Measurements from ENCODE around the gene MORC4. TPM values are rescaled to one million over a fixed set of nuclear protein-coding genes. Genes with fewer than 3 reads are reported as not detected.

MORC4 gene
- total and polyA plus RNA-seq, 11 donors: 1.0 to 6.5 (median 2.8) TPM

DNA sequence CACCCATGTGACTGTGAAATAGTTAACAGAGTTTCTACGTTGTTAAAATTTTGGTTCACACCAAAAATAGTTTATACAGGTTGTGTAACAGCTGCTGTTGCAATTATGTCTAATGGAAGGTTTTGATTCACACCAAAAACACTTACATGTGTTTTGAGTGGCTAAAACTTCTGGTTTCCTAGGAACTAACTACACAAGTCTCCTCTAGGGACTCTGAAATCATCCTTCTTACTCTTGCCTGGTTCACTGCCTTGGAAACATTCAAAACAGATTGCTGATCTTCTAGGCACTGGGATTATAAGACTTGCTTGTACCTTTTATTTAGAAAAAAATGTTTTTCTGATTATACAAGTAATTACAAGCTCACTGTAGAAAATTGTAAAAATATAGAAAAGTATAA lies 14.9 kb upstream of the MORC4 start:
- Histone ChIP-seq H3K36me3 (no peaks in the 10 kb centered on the region), H3K4me3 (no peak overlapping the region), H3K27ac (no peak overlapping the region), H3K4me1 (no peaks in the 10 kb centered on the region), H3K27me3 (peaks cover 0 to 9% (median 0%) of the 10 kb centered on the region in 9 donors), H3K9me3 (no peaks in the 10 kb centered on the region)
- WGBS, 4 donors: 20 to 40% (median 35%) methylated on average over 1 of the region's 1 CpG
- TF ChIP-seq POLR2A (IDR thresholded peaks at IDR 0.05): no peak
- TF ChIP-seq, protein P1, sequence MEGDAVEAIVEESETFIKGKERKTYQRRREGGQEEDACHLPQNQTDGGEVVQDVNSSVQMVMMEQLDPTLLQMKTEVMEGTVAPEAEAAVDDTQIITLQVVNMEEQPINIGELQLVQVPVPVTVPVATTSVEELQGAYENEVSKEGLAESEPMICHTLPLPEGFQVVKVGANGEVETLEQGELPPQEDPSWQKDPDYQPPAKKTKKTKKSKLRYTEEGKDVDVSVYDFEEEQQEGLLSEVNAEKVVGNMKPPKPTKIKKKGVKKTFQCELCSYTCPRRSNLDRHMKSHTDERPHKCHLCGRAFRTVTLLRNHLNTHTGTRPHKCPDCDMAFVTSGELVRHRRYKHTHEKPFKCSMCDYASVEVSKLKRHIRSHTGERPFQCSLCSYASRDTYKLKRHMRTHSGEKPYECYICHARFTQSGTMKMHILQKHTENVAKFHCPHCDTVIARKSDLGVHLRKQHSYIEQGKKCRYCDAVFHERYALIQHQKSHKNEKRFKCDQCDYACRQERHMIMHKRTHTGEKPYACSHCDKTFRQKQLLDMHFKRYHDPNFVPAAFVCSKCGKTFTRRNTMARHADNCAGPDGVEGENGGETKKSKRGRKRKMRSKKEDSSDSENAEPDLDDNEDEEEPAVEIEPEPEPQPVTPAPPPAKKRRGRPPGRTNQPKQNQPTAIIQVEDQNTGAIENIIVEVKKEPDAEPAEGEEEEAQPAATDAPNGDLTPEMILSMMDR (IDR thresholded peaks at IDR 0.05): no peak
- intact Hi-C loops (cut with DNase I): loop anchor here in 1 of 10 donors (10.0 kb wide), 1 partner anchor 780 kb away; no protein-coding TSS in a partner anchor
- ATAC-seq (peak in 2 of 4 donors; percentile 32 to 41), DNase-seq (no peak)

DNA sequence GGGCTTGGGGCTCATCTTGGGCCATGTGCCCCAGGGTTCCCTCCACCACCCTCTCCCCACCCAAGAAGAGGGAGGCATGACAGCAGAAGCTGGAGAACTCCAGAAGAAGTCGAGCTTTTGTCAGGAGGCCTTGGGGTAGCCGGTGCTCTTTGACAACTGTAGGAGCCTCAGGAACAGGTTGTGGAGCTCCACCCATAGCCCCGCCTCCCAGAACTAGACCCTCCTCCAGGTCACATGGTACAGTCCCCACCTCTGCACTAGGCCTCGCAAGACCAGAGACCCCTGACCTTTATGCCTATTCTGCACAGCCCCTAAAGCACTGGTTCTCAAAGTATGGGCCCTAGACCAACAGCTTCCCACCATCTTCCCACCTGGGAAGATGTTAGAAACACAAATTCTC lies 8.0 kb upstream of the MORC4 start:
- intact Hi-C loops (cut with DNase I): no loop called here
- Histone ChIP-seq H3K4me1 (no peaks in the 10 kb centered on the region), H3K9me3 (no peaks in the 10 kb centered on the region), H3K27ac (no peak overlapping the region), H3K36me3 (no peaks in the 10 kb centered on the region), H3K4me3 (no peak overlapping the region), H3K27me3 (peaks cover 0 to 11% (median 0%) of the 10 kb centered on the region in 9 donors)
- ATAC-seq (no peak), DNase-seq (no peak)
- no peak for TF ChIP-seq POLR2A (IDR thresholded peaks at IDR 0.05)
- TF ChIP-seq, protein P1 (IDR thresholded peaks at IDR 0.05): no peak
- 69 to 95% (median 83%) methylated on average over 4 of the region's 4 CpGs for WGBS, 4 donors

DNA sequence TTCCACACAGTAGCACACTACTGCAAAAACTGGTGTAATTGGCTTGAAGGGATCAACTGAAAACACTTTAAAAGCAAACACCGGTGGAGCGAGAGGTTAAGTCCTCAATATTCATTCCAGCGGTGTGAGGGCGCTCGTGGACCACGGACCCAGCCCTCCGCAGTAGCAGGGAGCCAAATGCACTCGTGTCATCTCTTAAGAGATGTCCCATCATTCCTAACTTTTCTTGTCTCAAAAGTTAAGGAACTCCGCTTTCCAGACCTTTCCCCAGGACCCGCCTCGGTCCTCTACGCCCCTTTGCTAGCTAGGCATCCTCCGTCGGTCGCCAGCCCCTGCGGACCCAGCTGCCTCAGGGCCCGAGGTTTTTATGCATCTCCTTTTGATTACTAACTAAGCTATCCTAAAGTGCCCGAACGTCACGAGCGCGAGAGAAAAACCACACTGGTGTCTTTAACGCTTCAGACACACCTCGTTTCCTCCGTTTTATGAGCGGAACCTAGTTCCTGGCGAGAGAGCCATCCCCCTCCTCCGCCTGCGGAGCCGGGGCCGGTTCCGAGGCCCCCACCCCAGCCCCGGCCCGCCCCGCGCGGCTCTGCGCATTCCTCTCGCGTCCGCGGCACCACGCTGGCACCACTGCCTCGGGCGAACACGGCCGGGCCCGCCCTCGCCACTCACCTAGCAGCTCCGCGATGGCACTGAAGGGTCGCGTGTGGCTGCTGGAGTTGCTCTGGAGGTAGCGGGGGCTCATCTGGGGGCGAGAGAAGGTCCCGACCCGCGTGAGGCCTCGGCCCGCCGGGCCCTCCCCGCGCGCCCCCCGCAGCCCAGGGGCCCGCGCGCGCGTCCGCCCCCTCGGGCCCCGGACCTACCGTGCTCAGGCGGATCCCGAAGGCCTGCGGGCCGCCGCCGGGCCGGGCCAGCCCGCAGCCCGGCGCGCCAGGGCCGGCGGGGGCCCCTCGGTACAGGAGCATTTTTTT lies 723 bp downstream of the MORC4 start:
- peak overlapping the region in 9 of 12 donors; percentile 33 to 83 (median 63) for H3K27ac ChIP-seq
- DNase-seq (peak; percentile 29 to 60 (median 44)), ATAC-seq (peak; percentile 57 to 75 (median 70))
- peak overlapping the region; percentile 37 to 85 (median 64) for H3K4me3 ChIP-seq
- peaks cover 0 to 12% (median 0%) of the 10 kb centered on the region in 9 donors for H3K27me3 ChIP-seq
- WGBS, 4 donors: 0 to 41% (median 20%) methylated on average over 32 to 88 of the region's 88 CpGs
- peaks cover 0 to 8% (median 0%) of the 10 kb centered on the region in 12 donors for H3K4me1 ChIP-seq
- intact Hi-C loops (cut with DNase I): no loop called here
- no peaks in the 10 kb centered on the region for H3K36me3 ChIP-seq
- no peak for TF ChIP-seq POLR2A (IDR thresholded peaks at IDR 0.05)
- TF ChIP-seq, protein P1 (IDR thresholded peaks at IDR 0.05): peak; percentile 8 to 60 (median 43)
- H3K9me3 ChIP-seq: peaks cover 0 to 4% (median 0%) of the 10 kb centered on the region in 12 donors

DNA sequence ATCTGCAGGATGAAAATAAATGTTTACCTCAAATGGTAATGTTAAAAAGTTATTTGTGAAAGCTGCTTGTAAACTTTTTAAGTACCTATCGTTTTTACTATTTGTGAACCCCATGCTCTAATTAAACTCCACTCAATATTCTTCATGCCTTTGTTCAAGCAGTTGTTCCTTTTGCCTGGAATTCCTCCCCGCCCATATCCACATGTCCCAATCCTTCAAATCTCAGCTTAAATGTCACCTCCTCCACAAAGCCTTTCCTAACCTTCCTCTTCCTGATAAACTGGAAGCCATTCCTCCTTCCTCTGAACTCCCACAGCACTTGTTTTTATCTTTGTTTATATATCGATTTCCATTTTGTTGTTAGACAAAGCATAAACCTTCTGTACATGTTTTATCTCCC lies 2.4 kb downstream of the MORC4 start:
- peaks cover 0 to 3% (median 0%) of the 10 kb centered on the region in 9 donors for H3K36me3 ChIP-seq
- 70 to 78% (median 74%) methylated on average over 3 of the region's 3 CpGs for WGBS, 4 donors
- H3K27ac ChIP-seq: no peak overlapping the region
- DNase-seq (no peak), ATAC-seq (no peak)
- TF ChIP-seq POLR2A (IDR thresholded peaks at IDR 0.05): no peak
- TF ChIP-seq, protein P1 (IDR thresholded peaks at IDR 0.05): no peak
- peaks cover 0 to 8% (median 0%) of the 10 kb centered on the region in 9 donors for H3K27me3 ChIP-seq
- intact Hi-C loops (cut with DNase I): no loop called here
- H3K4me1 ChIP-seq: peaks cover 0 to 8% (median 0%) of the 10 kb centered on the region in 12 donors
- no peak overlapping the region for H3K4me3 ChIP-seq
- H3K9me3 ChIP-seq: peaks cover 0 to 4% (median 0%) of the 10 kb centered on the region in 12 donors

All from heart left ventricle (tissue), 16 donors.